ENCODE results near the gene L3MBTL2.

L3MBTL2 gene

GRCh38 chr22:41223535-41223934, 18.4 kb downstream of the L3MBTL2 start:
- Histone ChIP-seq H3K36me3 (peaks cover 84% of the 10 kb centered on the region), H3K9me3 (no peaks in the 10 kb centered on the region), H3K27ac (no peak overlapping the region), H3K27me3 (no peaks in the 10 kb centered on the region), H3K4me1 (ENCODE audit: control insufficient read depth in 1 of 2, insufficient read depth in 1 of 2, low read depth in 1 of 2, low read length in 1 of 2) (no peaks in the 10 kb centered on the region), H3K4me3 (ENCODE audit: low read depth in 1 of 2, low read length in 1 of 2) (no peak overlapping the region)
- TF ChIP-seq, protein P1, sequence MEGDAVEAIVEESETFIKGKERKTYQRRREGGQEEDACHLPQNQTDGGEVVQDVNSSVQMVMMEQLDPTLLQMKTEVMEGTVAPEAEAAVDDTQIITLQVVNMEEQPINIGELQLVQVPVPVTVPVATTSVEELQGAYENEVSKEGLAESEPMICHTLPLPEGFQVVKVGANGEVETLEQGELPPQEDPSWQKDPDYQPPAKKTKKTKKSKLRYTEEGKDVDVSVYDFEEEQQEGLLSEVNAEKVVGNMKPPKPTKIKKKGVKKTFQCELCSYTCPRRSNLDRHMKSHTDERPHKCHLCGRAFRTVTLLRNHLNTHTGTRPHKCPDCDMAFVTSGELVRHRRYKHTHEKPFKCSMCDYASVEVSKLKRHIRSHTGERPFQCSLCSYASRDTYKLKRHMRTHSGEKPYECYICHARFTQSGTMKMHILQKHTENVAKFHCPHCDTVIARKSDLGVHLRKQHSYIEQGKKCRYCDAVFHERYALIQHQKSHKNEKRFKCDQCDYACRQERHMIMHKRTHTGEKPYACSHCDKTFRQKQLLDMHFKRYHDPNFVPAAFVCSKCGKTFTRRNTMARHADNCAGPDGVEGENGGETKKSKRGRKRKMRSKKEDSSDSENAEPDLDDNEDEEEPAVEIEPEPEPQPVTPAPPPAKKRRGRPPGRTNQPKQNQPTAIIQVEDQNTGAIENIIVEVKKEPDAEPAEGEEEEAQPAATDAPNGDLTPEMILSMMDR (IDR thresholded peaks at IDR 0.05) = no peak

DNA sequence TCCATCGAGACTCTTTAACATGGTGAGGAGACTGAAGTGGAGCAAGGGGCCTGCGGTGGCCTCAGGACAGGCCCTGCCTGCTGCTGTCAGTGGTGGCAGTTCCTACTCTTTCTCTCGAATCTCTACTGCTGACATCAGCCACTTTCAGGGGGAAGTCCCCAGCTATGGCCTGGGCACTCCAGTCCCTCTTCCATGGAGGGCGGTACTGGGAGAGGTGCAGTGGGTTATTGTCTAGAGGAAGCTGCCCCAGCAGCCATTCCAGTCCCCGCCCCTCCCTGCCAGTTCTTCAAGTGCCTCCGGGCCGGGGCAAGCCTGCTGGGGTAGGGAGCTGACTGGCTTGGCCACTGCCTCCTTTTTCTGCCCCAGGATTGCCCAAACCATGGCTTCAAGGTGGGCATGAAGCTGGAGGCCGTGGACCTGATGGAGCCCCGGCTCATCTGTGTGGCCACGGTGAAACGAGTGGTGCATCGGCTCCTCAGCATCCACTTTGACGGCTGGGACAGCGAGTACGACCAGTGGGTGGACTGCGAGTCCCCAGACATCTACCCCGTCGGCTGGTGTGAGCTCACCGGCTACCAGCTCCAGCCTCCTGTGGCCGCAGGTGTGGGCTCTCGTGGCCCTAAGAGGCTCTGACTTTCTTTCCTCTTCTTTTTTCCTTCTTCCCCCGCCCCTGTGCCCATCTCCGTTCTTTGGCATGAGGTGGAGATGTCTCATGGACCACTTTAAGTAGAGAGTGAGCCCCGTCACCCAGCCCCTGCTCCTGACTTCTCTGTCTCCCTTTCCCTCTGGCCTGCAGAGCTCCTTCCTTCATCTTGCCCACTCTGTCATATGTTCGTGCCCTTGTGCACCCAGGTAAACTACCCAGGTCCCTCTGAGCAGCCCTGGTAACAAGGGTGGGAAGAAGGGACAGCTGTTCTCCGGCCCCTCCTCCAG, 21.9 kb downstream of the L3MBTL2 start:
- Histone ChIP-seq H3K9me3 (no peaks in the 10 kb centered on the region), H3K27ac (no peak overlapping the region), H3K4me1 (ENCODE audit: control insufficient read depth in 1 of 2, insufficient read depth in 1 of 2, low read depth in 1 of 2, low read length in 1 of 2) (no peaks in the 10 kb centered on the region), H3K4me3 (ENCODE audit: low read depth in 1 of 2, low read length in 1 of 2) (no peak overlapping the region), H3K27me3 (no peaks in the 10 kb centered on the region), H3K36me3 (peaks cover 87% of the 10 kb centered on the region)
- TF ChIP-seq, protein P1 (IDR thresholded peaks at IDR 0.05) = no peak

DNA sequence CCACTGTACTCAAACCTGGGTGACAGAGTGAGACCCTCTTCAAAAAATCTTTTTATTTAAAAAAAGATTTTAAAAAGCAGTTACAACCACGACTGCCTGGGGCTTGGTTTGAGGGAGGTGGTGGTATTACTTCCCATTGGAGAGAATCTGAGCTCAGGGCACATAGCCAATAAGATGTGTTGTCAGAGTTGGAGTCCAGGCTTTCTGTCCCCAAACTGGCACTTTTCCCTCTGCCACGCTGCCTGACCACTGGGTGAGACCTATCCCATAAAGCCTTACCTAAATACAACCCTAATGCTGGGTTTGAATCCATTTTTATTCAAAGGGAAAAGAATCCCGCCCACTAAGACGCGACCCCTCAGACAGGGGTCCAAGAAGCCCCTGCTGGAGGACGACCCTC, 24.1 kb downstream of the L3MBTL2 start:
- Histone ChIP-seq H3K4me1 (ENCODE audit: control insufficient read depth in 1 of 2, insufficient read depth in 1 of 2, low read depth in 1 of 2, low read length in 1 of 2) (no peaks in the 10 kb centered on the region), H3K9me3 (no peaks in the 10 kb centered on the region), H3K4me3 (ENCODE audit: low read depth in 1 of 2, low read length in 1 of 2) (no peak overlapping the region), H3K27ac (no peak overlapping the region), H3K36me3 (peaks cover 66% of the 10 kb centered on the region), H3K27me3 (no peaks in the 10 kb centered on the region)
- TF ChIP-seq, protein P1 (IDR thresholded peaks at IDR 0.05) = no peak

DNA sequence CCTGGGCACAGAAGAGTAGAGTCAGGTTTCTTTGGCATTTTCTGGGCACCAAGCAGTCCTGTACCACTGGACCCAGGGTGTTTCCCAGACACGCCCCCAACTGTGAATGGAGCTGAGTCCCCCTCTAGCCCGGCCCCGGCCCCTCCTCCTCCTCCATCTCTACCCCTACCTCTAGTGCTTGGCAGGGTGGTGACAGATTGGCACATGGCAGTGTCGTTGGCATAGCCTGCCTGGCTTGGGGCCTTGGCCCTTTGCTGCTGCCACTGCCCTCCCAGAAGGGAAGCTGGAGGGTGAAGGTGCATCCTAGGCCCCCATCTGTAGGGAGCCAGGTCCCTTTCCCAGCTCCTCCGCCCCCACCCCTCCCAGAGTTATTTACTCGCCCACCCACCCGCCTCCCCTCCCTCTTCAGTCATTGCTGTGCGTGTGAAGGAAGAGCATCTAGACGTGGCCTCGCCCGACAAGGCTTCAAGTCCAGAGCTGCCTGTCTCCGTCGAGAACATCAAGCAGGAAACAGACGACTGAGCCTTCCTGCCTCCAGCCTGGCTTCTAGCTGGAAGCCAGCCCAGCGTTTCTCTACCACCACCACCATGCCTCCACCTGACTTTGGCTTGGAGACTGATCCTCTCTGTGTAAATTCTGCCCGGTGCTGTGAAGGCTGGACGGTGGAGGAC, 24.8 kb downstream of the L3MBTL2 start:
- TF ChIP-seq, protein P1 (IDR thresholded peaks at IDR 0.05) = no peak
- no peak overlapping the region for H3K27ac ChIP-seq
- no peaks in the 10 kb centered on the region for H3K27me3 ChIP-seq
- H3K36me3 ChIP-seq = peaks cover 60% of the 10 kb centered on the region
- no peaks in the 10 kb centered on the region for H3K9me3 ChIP-seq
- H3K4me3 ChIP-seq (ENCODE audit: low read depth in 1 of 2, low read length in 1 of 2) = no peak overlapping the region
- H3K4me1 ChIP-seq (ENCODE audit: control insufficient read depth in 1 of 2, insufficient read depth in 1 of 2, low read depth in 1 of 2, low read length in 1 of 2) = no peaks in the 10 kb centered on the region

- H3K36me3 ChIP-seq = peaks cover 55% of the 10 kb centered on the region
- TF ChIP-seq, protein P1 (IDR thresholded peaks at IDR 0.05) = no peak
- no peaks in the 10 kb centered on the region for H3K4me1 ChIP-seq (ENCODE audit: control insufficient read depth in 1 of 2, insufficient read depth in 1 of 2, low read depth in 1 of 2, low read length in 1 of 2)
- no peak overlapping the region for H3K27ac ChIP-seq
- H3K27me3 ChIP-seq = no peaks in the 10 kb centered on the region
- no peaks in the 10 kb centered on the region for H3K9me3 ChIP-seq
- no peak overlapping the region for H3K4me3 ChIP-seq (ENCODE audit: low read depth in 1 of 2, low read length in 1 of 2)
Measured at GRCh38 chr22:41230401-41230785, 25.3 kb downstream of the L3MBTL2 start.
